Lung microvascular endothelial cell (primary cell): ENCODE data around the gene SPRN. TPM values are rescaled to one million over a fixed set of nuclear protein-coding genes. Genes with fewer than 3 reads are reported as not detected.
"Not testable (repeated sequence)": the region's sequence is repeated elsewhere in the genome, so short reads cannot be mapped to it uniquely, and the experiment has no call there.

Experiments used
- DNase-seq, 2 donors: peaks; one replicate each; pipeline versions ENCODE4 v3.0.0 to v3.0.0-alpha.2; 2010; ENCODE audit warnings: low read depth in 2 of 2
- total RNA-seq: library from RNA; depleted of rRNA; stranded (reverse); fragments of >200 nt; gene quantifications from 2 replicates; pipeline ENCODE4 v1.2.1, GENCODE V29; 2014

SPRN gene
- total RNA-seq, 1 donor from 2014 or later, result under 0.01 TPM

- not testable (repeated sequence) for DNase-seq
These were observed 37.5 kb downstream of the SPRN start for GRCh38 chr10:133386951-133387350.

- DNase-seq, result no peak
These were observed 39.2 kb downstream of the SPRN start for GRCh38 chr10:133385214-133385613.

GRCh38 chr10:133384071-133384470, 40.4 kb downstream of the SPRN start:
- DNase-seq, result no peak

DNA sequence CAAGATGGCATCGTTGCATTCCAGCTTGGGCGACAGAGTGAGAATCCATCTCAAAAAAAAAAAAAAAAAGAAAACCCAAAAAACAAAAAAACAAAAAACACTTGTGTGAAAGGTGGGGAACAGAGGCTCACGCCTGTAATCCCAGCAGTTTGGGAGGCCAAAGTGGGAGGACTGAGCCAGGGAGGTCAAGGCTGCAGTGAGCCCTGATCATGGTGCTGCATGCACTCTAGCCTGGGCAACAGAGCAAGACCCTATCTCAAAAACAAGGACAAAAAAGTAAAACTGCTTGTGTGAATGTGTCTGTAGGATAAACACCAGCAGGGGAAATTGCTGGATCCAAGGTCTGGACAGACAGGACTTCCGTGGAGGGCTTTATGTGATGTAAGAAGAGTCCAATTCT, 40.9 kb downstream of the SPRN start:
- DNase-seq, result no peak

DNA sequence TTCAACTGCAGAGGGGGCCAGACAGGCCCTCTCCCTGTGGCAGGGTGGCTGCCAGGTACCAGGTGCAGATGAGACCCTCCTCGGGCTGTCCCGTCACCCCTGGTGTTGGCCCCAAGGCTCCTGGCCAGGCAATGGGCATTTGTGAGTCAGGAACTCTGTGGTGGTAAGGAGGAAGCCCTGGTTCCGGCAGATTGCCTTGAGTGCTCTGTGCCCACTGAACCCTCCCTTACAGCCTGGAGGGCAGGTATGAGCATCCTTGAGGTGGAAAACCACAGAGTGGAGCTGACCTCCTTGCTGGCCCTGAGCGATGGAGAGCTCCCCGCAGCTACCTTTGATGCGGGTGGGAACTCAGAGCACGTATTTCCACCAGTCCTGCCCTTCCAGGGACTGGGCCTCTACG, 43.4 kb downstream of the SPRN start:
- DNase-seq, result no peak

DNA sequence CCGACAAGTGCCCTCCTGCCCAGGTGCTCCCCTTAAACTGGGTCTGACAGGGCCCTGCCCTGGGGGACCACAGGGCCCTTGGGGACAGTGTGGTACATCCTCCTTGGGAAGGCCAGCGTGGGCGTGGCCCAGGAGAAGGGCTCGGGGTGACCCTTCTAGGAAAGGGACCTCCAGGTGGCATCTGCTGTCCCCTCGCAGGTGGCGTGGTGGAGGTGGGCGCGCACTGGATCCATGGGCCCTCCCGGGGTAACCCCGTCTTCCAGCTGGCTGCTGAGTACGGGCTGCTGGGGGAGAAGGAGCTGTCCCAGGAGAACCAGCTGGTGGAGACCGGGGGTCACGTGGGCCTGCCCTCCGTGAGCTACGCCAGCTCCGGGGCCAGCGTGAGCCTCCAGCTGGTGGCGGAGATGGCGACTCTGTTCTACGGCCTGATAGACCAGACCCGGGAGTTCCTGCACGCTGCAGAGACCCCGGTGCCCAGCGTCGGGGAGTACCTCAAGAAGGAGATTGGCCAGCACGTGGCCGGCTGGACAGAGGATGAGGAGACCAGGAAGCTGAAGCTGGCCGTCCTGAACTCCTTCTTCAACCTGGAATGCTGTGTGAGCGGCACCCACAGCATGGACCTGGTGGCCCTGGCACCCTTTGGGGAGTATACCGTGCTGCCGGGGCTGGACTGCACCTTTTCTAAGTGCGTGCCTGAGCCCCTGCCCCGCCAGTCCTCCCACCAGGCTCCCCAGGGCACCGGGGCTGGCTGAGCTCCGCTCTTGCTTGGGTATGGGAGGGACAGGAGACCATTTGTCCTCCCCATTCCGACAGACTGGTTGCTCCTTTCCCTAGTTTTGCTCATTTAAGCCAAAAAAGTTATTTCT, 44.4 kb downstream of the SPRN start:
- DNase-seq, result no peak

GRCh38 chr10:133379152-133379800, 45.1 kb downstream of the SPRN start, which contains the start of gene PAOX:
Gene PAOX (plus strand): TSS chr10:133379262. CDS start chr10:133379317, 55 bp downstream.
- DNase-seq, result peak; percentile 62 to 69

GRCh38 chr10:133378251-133379096, 46.0 kb downstream of the SPRN start:
- peak; percentile 50 to 60 for DNase-seq

DNA sequence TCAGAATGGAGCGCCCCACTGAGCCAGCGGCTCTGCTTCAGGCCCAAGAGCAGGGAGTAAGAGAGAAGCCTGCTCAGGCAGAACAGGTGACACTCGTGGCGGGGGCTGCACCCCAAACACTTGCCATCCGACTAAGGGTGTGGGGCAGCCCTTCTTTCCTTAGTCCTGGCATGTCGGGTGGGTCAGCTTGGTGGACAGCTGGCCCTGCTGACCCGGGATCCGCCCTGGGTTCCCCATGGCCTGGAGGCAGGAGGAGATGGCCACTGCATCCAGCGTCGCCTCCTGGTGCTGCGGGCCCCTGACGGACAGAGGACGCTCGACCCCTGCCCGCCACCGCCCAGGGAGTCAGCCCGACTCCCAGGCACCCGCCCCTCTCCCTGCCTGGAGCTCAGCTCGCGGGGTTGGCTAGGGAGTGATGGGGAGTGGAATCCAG, 46.6 kb downstream of the SPRN start:
- no peak for DNase-seq

GRCh38 chr10:133377025-133377817, 47.2 kb downstream of the SPRN start:
- no peak for DNase-seq

- not testable (repeated sequence) for DNase-seq
These were observed 48.2 kb downstream of the SPRN start for GRCh38 chr10:133376183-133376582.

DNA sequence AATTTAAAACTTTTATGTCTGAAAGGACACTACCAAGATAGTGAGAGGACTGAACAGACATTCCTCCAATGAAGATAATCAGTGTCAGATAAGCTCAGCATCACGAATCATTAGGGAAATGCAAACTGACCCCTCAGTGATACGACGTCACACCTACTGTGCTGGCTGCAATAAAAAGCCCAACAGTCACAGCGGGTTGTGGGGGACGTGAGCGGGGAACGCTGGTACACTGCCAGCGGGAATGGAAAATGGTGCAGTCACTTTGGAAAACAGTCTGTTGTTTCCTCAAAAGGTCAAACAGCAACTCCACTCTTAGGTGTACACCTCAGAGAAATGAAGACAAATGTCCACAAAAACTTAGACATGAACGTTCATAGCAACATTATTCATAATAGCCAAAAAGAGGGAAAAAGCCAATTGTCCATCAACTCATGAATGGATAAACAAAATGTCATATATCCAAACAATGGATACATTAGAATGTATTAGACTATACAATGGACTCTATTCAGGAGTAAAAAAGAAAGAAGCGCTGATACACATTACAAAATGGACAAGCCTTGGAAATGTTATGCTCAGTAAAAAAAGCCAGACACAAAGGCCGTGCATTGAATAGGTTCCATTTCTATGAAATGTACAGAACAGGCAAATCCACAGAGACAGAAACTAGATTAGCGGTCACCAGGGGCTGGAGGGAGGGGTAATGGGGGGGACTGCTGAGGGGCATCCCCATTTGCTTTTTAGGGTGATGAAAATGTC, 48.9 kb downstream of the SPRN start:
- DNase-seq, result peak in 1 of 2 donors; percentile 86

- DNase-seq, result peak; percentile 93 to 96
These were observed 51.0 kb downstream of the SPRN start, which contains the start of gene ECHS1 for GRCh38 chr10:133373174-133374090. Gene ECHS1 (minus strand): TSS chr10:133373354. CDS start chr10:133373333, 21 bp downstream.

DNA sequence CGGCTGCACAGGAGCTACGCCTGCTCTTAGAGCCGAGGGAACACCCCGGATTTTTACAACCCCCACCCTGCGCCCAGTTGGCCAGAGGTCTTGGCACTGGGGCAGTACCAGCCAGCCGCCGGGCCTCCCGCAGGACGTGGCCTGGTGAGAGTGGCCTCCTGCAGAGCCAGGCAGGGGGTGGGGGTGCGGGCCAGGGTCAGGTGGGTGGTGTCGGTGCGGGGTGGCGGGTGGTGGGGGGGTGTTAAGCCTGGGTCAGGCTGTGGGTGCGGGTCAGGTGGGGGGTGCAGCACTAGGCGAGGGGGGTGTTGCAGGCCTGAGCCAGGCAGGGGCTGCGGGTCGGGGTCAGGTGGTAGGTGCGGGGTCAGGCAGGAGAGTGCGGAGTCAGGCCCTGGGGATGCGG, 51.9 kb downstream of the SPRN start:
- DNase-seq, result no peak

Other genes with a start within 250 kb of the SPRN start
- gene UTF1, start 194.4 kb downstream of the SPRN start, total RNA-seq, result not detected in 2 replicates
- not detected in 2 replicates for gene VENTX, start 186.8 kb downstream of the SPRN start, total RNA-seq
- gene ADAM8, start 147.8 kb downstream of the SPRN start, total RNA-seq, result 0.22 and 0.40 TPM in 2 replicates
- 32.0 and 35.3 TPM in 2 replicates for gene TUBGCP2, start 115.8 kb downstream of the SPRN start, total RNA-seq
- 16.8 and 24.8 TPM in 2 replicates for gene ZNF511, start 115.7 kb downstream of the SPRN start, total RNA-seq
- gene CALY, start 87.7 kb downstream of the SPRN start, total RNA-seq, result 0.22 TPM in 1 of 2 replicates, not detected in the other
- not detected in 2 replicates for gene PRAP1, start 77.3 kb downstream of the SPRN start, total RNA-seq
- 13.1 and 18.7 TPM in 2 replicates for gene FUOM, start 66.6 kb downstream of the SPRN start, total RNA-seq
- 58.0 and 58.1 TPM in 2 replicates for gene ECHS1, start 51.3 kb downstream of the SPRN start, total RNA-seq
- 4.4 and 6.9 TPM in 2 replicates for gene PAOX, start 45.4 kb downstream of the SPRN start, total RNA-seq
- 25.9 and 29.4 TPM in 2 replicates for gene MTG1, start 30.5 kb downstream of the SPRN start, total RNA-seq
- gene SCART1, start 29.3 kb upstream of the SPRN start, total RNA-seq, result 0.22 and 0.40 TPM in 2 replicates
- gene CYP2E1, start 102.7 kb upstream of the SPRN start, total RNA-seq, result not detected in 2 replicates
- not detected in 2 replicates for gene SYCE1, start 141.0 kb upstream of the SPRN start, total RNA-seq
- not detected in 2 replicates for gene FRG2B, start 202.2 kb upstream of the SPRN start, total RNA-seq